ENCODE results near the gene KIF26A.

GRCh38 chr14:104175041-104175440, 36.7 kb downstream of the KIF26A start:
- TF ChIP-seq CTCF (IDR thresholded peaks at IDR 0.05) (no peak), POLR2AphosphoS5 (IDR thresholded peaks at IDR 0.05) (no peak)
